ENCODE data around the gene TMEM74B.

TMEM74B gene

DNA sequence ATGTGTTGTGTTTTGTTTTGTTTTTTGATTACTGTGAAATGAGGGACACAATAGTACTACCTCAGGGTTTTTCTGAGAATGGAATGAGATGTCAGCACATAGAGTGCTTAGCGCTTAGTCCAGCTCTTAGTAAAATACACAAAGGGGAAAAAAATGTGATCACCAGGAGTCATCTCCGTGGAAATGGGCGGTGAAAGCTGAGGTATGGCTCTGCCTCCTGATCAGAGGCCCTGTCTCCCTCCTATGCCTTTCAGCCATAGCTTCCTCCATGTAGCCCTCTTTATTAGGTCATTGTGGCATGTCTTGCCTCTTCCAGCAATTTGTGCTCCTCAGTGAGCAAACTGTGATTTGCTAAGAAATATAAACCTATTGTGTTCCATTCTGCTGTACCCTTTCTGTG, 53.4 kb downstream of the TMEM74B start:
- DNase-seq: no peak

DNA sequence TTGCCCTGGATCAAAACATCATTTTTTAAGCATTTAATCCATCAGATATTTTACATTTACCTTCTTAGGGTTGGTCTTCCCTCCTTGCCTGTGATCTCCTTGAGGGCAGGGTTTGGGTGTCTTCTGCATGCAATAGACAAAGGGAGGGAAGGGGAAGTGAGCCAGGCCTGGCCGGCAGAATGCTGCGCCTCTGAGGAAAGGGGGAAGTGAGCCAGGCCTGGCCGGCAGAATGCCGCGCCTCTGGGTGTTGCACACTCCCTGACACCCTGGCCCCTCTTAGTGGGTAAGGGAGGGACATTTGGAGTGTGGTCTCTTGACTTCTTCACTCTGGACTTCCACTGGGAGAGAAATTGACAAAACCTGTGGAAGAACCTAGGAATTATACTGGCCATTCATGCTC, 53.9 kb downstream of the TMEM74B start:
- DNase-seq: no peak

Data from activated effector memory CD4-positive, alpha-beta T cell treated with Interleukin-2 at 50 U/mL for 16 hours (primary cell).